ENCODE results near the gene DCDC2. TPM values are rescaled to one million over a fixed set of nuclear protein-coding genes. Genes with fewer than 3 reads are reported as not detected.
A peak's percentile ranks its signal among the peaks of the same experiment; 100 is the strongest.
"Not testable (repeated sequence)": the region's sequence is repeated elsewhere in the genome, so short reads cannot be mapped to it uniquely, and the experiment has no call there.

Gene DCDC2
- total RNA-seq, 1 experiment from 2014 or later = 0.62 TPM

- DNase-seq (ENCODE audit: low spot score) = no peak
Measured at GRCh38 chr6:24272148-24272547, 85.7 kb downstream of the DCDC2 start.

- DNase-seq (ENCODE audit: low spot score) = no peak
Measured at GRCh38 chr6:24270011-24270410, 87.8 kb downstream of the DCDC2 start.

DNA sequence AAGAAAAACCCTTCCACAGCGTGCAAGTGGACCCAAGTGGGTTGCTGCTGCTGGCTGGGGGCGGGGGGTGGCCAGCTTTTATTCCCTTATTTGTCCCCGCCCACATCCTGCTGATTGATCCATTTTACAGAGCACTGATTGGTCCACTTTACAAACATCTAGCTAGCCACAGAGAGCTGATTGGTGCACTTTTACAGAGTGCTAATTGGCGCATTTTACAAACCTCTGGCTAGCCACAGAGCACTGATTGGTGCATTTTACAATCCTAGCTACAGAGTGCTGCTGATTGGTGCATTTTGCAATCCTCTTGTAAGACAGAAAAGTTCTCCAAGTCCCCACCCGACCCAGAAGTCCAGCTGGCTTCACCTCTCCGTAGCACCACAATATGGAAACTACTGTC lies 99.6 kb downstream of the DCDC2 start:
- DNase-seq (ENCODE audit: low spot score) = not testable (repeated sequence)

- DNase-seq (ENCODE audit: low spot score) = no peak
Measured at GRCh38 chr6:24257282-24257681, 100.6 kb downstream of the DCDC2 start.

- DNase-seq (ENCODE audit: low spot score) = no peak
Measured at GRCh38 chr6:24255676-24256075, 102.2 kb downstream of the DCDC2 start.

GRCh38 chr6:24253360-24253759 lies 104.5 kb downstream of the DCDC2 start:
- no peak for DNase-seq (ENCODE audit: low spot score)

DNA sequence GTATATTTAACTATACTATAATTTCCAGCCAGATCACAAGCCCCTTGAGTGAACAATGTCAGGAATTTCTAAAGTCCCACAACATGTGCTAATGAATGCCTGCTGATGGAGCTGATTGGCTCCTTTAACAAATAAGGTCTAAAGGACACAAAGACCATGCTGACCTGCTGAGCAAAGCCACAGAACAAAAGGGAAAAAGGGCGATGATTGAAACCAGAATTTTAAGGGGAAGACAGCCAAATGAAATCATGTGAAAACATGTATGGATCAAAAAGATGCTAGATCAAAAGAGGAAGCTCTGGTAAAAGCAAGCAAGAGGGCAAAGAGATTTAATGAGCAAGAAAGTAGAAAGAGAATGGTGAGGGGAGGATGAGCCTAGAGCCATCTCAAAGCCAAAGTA lies 105.6 kb downstream of the DCDC2 start:
- no peak for DNase-seq (ENCODE audit: low spot score)

DNA sequence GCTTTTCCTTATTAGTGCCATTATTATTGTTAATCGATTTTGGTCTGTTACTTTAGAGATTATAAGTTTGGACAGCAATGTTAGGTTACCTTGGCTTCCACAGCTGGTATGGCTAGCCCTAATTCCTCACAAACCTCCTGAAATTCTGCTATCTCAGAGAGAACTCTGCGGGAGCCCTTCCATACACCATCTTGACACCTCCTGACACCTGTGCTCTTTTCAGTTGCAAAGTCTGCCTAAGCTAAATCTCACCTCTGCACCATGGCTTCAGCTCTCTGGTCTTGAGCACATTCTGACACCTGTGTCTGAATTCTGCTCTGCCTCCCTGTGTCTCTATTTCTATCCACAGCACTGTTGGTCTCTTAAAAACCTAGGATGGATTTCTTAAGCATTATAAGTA lies 106.5 kb downstream of the DCDC2 start:
- no peak for DNase-seq (ENCODE audit: low spot score)

- DNase-seq (ENCODE audit: low spot score) = no peak
Measured at GRCh38 chr6:24249926-24250325, 107.9 kb downstream of the DCDC2 start.

- DNase-seq (ENCODE audit: low spot score) = no peak
Measured at GRCh38 chr6:24245275-24245674, 112.6 kb downstream of the DCDC2 start.

GRCh38 chr6:24242924-24243323 lies 114.9 kb downstream of the DCDC2 start:
- no peak for DNase-seq (ENCODE audit: low spot score)

DNA sequence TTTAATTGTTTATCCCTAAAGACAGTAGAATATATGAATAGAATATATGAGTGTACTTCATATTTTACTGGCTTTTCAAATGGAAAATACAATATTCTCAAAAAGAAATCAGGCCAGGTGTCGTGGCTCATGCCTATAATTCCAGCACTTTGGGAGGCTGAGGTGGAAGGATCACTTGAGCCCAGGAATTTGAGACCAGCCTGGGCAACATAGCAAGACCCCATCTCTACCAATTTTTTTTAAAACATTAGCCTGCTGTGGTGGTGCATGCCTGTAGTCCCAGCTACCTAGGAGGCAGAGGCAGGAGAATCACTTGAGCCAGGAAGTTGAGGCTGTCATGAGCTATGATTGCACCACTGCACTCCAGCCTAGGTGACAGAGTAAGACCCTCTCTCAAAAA lies 116.1 kb downstream of the DCDC2 start:
- not testable (repeated sequence) for DNase-seq (ENCODE audit: low spot score)

DNA sequence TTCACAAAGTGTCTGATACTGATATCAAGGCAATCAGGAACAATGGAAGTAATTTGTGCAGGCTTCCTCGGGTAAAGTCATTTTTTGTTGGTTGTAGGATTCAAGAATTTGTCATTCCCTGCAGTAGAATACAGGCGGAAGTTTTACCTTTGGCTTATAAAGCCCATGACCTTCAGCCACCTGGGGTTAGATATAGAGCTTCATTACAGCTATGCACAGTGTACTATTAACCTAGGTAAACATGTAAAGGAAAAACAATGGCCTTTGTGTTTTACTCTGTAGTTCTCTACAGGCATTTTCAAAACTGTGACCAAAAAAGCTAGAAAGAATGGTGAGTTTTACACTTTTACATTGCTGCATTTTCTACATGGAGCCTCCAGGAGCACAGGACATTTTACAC lies 116.9 kb downstream of the DCDC2 start:
- DNase-seq (ENCODE audit: low spot score) = no peak

DNA sequence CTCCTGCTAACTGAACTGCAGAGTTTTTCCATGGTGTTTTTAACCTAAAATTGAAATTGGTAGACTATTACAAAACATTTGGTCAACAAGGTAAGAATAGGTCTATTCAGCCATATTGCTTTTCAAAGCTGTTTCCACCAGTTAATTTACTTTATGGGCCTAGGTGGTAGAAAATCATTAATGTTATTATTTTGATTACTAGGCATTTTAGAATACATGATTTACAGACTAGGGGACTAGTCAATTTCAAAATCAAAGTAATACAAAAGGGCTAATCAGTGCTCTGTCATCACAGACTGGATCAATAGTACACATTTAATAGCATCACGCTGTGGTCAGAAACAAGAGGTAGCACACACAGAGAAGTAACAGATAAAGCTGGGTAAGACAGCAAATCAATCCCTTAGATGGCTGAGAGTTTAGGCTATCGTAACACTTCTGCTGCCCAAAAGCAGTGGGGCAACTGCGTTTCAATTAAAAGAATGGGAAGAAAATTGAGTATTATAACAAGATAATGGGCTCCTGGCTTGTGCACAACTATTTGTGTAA lies 117.4 kb downstream of the DCDC2 start:
- DNase-seq (ENCODE audit: low spot score) = no peak

- no peak for DNase-seq (ENCODE audit: low spot score)
Measured at GRCh38 chr6:24238700-24239099, 119.2 kb downstream of the DCDC2 start.

- not testable (repeated sequence) for DNase-seq (ENCODE audit: low spot score)
Measured at GRCh38 chr6:24236779-24237178, 121.1 kb downstream of the DCDC2 start.

DNA sequence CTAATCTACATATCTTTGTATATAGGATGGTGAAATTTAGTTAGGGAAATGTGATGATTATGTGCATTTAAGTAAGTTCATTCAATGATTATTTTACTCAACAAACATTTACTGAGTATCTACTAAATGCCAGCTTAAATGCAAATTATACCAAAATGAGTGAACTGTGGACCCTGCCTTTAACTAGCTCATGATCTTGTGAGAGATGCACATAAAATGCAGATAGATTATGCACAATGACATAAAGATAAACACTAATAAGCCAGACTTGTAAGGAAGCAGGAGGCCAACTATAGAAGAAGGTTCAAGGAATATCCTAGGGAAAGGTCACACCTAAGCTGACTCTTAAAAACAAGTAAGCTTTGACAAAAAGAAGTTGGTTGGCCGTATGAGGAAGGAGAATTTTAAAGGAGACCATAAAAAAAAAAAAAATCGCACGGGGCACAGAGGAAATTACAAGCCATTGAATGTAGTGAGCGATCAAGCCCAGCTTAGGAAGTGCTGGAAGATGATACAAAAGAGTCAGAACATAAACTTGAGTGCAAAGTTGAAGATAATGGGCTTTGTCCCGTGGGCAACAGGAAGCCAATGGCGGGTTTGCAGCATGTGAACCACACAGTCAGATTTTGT lies 123.9 kb downstream of the DCDC2 start:
- DNase-seq (ENCODE audit: low spot score) = no peak

GRCh38 chr6:24231438-24231977 lies 126.4 kb downstream of the DCDC2 start:
- DNase-seq (ENCODE audit: low spot score) = no peak

GRCh38 chr6:24229696-24230405 lies 128.0 kb downstream of the DCDC2 start:
- DNase-seq (ENCODE audit: low spot score) = no peak

GRCh38 chr6:24228681-24229255 lies 129.1 kb downstream of the DCDC2 start:
- peak; percentile 47 for DNase-seq (ENCODE audit: low spot score)

DNA sequence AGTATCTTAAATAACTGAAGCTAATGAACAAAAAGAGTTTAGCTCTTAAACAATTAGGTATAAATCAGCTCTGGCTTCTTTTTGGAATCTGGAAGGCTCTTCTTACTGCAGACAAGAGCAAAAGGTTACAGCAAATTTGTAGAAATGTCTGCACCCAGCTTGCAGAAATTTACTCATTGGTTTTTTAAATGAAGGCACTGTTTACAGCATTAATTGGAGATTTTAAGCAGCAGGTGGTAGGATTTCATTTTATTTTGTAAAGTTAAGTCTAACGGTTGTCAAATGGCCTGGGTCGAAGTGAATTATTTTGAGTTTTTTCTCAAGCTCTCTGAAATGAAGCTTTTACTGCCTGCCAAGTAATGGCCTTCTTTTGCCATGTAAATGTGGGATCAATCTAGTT lies 129.7 kb downstream of the DCDC2 start:
- no peak for DNase-seq (ENCODE audit: low spot score)

DNA sequence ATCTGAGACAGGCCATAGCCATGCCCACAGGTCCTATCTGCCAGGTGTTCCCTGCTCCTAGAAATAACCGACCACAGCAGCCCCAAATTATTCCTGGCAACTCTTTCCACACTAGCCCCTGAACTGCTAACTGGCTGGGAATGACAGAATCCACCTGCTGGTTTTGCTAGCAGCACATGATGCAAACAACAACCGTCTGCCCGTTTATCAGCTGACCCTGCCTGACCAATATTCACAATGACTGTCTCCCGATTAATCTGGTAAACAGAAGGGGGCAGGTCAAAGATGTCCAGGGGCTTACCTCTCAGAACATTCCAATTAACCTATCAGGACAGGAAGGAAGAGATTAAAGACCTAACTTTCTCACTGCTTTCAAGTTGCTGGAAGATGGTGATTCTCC lies 130.3 kb downstream of the DCDC2 start:
- no peak for DNase-seq (ENCODE audit: low spot score)

DNA sequence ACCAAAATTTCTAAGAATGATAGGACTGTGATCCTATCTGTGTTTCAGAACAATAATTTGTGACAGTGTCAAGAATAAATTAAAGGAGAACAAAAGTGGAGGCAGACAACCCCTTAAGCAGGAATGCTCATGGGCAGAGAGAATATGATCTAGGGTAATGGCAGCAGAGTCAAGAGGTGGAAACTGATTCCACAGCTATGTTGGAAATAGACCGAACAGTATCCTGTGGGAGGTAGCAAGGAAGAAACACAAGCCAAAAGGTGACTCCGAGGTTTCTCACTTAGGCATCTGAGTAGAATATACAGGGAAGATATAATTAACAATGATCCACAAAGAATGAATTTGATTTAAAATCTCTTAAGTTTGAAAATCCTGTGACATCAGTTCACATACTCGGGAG lies 131.3 kb downstream of the DCDC2 start:
- no peak for DNase-seq (ENCODE audit: low spot score)

All from A172 (cell line).